Prostate gland (tissue), 2 donors: ENCODE results near the gene GRM8.

ENCODE experiments used
- POLR2A ChIP-seq: fragments of 450-650 bp; IDR thresholded peaks from one replicate; pipeline ENCODE4 v1.6.1; 2016; ENCODE audit warnings: antibody characterized with exemption, mild to moderate bottlenecking
- POLR2AphosphoS5 ChIP-seq: sonication (generic); formaldehyde crosslinking; IDR thresholded peaks from one replicate; pipeline ENCODE4 v1.6.1; 2017; ENCODE audit warnings: antibody characterized with exemption
- TF ChIP-seq, protein P1 (sequence below), 4 experiments: fragments of 200-600 bp in 2 of 4; fragments of 450-650 bp in 2 of 4; sonication (generic) in 2 of 4; IDR thresholded peaks; 1 replicate in 3 of 4; 2 replicates in 1 of 4; pipeline ENCODE4 v1.5.1; 2016 to 2019; ENCODE audit warnings: antibody characterized with exemption in 4 of 4, mild to moderate bottlenecking in 2 of 4, moderate library complexity in 2 of 4

DNA sequence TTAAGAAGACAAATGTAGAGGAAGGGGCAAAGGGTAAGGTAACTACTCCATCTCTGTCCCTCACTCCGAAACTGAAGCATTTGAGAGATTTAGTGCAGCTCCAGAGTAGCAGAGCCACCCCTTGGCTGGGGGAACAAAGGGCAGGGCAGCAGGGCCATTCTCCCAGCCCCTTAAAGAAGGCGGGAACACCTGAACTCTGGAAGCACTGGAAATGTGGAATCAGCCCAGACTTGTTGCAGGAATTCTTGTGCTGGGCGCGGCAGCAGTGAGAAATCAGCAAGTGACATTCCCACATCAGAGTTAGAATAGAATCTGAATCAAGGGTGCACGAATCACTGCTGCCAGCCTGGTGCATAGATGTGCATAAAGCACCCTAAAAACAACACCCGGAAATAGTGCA is 34.4 kb upstream of the GRM8 start:
- TF ChIP-seq, protein P1, sequence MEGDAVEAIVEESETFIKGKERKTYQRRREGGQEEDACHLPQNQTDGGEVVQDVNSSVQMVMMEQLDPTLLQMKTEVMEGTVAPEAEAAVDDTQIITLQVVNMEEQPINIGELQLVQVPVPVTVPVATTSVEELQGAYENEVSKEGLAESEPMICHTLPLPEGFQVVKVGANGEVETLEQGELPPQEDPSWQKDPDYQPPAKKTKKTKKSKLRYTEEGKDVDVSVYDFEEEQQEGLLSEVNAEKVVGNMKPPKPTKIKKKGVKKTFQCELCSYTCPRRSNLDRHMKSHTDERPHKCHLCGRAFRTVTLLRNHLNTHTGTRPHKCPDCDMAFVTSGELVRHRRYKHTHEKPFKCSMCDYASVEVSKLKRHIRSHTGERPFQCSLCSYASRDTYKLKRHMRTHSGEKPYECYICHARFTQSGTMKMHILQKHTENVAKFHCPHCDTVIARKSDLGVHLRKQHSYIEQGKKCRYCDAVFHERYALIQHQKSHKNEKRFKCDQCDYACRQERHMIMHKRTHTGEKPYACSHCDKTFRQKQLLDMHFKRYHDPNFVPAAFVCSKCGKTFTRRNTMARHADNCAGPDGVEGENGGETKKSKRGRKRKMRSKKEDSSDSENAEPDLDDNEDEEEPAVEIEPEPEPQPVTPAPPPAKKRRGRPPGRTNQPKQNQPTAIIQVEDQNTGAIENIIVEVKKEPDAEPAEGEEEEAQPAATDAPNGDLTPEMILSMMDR (IDR thresholded peaks at IDR 0.05): no peak
- no peak for TF ChIP-seq POLR2AphosphoS5
- TF ChIP-seq POLR2A: no peak
